GM21423 (cell line): ENCODE measurements around the gene CCL1.
"Not testable (repeated sequence)": the region's sequence is repeated elsewhere in the genome, so short reads cannot be mapped to it uniquely, and the experiment has no call there.

Experiments
- ATAC-seq: cut with Tn5 transposase; IDR thresholded peaks from one replicate; pipeline ENCODE4 v1.9.1; 2021; ENCODE audit warnings: mild to moderate bottlenecking, moderate library complexity; ENCODE audit not compliant: unreplicated experiment

The CCL1 gene

DNA sequence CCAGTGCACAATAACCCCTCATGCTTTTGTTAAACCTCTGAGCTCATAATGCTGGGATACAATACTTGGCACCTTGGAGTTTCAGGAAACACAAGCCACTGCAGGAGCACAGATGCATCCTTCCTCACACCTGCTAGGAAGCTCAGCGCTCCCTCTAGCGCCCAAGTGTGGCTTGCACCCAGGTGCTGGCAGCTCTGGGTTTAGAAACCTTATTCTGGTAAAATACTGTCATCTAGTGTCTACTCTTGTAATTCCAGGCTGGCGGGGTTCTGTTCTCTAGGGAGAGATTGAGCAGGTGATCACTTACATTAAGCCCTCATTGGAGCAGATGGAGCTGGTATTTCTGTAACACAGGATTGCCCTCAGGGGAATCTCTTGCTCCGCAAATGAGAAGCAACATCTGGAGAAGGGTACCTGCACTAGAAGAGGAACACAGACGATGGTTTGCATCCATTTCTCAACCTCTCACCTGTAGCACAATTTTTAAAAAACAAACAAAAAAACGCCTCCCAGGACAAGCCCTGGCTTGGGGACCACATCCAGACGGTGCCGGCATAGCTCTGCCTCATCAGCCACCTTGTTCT lies 1.5 kb downstream of the CCL1 start:
- peak; percentile 85 for ATAC-seq

DNA sequence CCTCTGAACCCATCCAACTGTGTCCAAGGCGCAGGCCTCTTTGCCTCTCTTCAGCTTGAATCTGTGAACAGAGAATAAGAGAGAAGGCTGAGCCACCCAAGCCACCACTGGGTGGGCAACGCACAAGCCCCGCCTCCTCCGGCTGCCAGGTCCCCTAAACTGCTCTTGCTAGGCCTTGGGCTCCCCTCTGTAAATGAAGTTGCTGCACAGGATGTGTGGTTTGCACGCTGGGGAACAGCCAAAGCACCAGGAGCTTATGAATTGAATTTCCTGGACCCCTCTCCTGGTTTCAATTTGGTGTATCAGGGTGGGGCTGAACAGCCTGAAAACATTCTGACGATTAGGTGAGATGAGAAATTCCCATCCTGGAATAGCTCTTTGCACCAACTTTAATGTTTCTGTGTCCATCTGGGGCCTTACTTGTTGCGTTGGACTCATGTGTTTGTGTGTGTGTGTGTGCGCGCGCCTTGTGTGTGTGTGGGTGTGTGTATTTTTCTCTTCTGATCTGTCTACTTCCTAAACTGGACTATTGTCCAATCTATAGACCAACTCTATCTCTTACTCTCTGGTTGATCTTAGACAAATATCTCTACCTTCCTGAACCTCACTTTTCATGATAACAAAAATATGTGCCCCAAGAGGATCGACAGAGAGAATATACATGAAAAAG lies 2.3 kb downstream of the CCL1 start:
- ATAC-seq: no peak

DNA sequence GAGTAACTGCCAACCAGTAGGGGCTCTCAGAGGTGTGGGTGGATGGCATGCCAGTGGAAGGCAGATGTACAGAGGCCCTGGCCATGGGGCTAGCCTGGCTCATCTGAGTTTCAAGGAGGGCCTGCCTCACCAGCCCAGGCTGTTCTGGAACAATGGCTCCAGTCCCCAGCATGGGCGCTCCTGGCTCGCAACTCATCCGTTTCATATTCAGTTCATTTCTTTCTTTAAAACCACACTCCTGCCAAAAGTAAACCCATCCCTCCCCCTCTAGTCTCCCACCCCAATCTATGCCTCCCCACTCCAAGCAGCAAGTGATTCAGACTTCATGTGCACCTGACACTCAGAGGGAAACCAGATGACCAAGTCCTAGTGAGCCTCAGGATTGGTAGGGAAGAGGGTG lies 4.4 kb downstream of the CCL1 start:
- ATAC-seq: no peak

DNA sequence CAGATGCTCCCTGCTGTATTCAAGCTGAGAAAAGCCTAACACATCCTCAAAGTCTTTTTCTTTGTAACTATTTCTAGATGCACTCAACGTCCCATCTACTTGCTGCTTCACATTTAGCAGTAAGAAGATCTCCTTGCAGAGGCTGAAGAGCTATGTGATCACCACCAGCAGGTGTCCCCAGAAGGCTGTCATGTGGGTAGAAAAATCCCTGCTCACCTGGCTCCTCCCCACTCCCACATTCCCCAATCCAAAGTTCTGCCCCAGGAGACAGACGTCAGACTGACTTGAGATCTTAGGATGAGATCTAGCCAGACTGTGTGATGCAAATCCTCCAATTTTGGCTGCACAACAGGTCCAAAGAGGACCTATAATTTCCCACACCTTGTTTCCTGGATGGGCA lies 5.6 kb downstream of the CCL1 start:
- no peak for ATAC-seq

DNA sequence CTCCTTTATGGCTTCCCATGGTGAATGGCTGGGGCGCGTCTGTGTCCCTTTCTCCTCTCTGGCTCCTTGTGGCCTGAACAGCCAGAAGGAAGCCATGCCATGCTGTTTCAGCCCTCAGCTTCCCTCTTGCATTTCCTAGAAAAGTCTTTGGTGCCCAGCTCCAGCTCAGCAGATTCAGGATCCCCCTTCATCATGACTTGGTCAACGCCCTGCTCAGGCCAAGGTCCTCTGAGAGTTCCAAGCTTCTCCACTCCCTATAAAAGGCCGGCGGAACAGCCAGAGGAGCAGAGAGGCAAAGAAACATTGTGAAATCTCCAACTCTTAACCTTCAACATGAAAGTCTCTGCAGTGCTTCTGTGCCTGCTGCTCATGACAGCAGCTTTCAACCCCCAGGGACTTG lies 6.8 kb downstream of the CCL1 start, which contains the start of gene CCL13:
Gene CCL13, plus strand, starts transcription at position 287 of the 400 bp plus-strand sequence. Its CDS starts 47 bp downstream, at position 334.
- ATAC-seq: no peak

DNA sequence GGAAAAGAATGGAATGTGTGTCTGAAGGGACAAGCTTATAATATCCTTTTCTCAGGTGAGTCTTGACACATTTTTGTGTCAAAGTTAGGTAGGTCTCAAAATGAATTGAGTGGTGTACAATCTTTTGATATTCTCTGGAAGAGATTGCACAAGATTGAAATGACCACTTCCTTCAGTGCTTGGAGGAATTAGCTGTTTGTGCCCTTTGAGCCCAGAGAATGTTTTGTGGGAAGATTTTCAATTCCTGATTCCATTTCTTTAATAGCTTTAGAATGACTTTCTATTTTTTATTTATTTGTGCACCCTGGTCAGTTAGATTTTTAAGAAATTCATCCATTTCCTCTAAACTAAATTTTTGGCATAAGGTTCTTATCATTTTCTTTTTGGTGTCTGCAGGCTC lies 8.4 kb downstream of the CCL1 start:
- no peak for ATAC-seq

DNA sequence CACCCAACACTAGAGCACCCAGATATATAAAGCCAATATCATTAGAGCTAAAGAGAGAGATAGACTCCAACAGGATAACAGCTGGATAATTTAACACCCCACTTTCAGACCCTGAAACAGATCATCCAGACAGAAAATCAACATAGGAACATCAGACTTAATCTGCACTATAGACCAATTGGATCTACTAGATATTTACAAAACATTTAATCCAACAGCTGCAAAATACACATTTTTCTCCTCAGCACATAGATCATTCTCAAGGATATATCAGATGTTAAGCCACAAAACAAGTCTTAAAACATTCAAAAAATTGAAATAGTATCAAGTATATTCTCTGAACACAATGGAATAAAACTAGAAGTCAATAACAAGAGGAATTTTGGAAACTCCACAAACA lies 10.8 kb downstream of the CCL1 start:
- no peak for ATAC-seq

DNA sequence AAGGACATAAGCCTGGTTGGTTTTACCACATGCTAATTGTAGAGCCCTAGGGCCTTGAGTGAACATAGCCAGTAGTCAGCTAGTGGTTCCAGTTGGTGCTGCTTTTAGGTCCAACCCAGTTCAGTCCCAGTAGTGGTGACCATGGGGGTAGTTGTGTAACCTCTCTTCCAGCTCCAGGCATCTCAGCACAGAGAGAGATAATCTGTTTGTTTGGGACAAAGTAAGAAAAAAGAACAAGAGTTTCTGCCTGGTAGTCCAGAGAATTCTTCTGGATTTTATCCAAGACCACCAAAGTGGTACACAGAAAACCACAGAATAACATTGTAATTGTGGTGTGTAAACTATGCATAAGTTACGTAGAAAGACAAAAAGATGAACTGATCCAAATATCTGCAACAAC lies 11.9 kb downstream of the CCL1 start:
- ATAC-seq: no peak

DNA sequence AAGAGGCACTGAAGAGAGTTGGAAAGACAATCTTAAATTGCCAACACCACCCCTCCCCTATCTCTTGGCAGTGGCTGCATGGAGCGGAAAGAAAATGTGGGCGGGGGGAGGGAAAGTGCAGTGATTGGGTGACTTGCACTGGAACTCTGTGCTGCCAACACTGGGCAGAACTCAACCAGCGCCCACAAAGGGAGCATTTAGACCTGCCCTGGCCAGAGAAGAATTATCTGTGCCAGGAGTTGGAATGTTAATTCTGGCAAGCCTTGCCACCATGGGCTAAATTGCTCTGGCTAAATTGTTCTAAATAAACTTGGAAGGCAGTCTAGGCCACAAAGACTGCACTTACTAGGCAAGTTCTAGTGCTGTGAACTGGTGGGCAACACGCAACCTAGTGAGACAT lies 13.3 kb downstream of the CCL1 start:
- ATAC-seq: no peak

DNA sequence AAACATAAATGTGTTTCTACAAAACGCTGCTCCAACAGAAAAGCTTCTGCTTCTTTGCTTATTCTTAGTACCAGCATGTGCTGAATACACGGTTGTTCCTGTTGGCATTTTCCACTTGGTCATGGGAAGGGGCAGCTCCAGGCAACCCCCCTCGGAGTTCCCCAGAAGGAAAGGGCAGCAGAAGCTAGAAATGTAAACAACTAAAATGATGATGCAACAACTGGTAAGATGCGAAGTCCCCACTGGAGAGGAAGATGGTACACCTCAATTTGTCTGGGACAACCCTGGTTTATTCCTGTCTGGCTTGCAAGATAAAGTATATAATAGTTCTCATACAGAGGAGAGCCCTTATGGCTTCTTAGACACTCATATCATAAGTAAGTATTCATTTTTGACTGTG lies 16.0 kb downstream of the CCL1 start:
- ATAC-seq: no peak

DNA sequence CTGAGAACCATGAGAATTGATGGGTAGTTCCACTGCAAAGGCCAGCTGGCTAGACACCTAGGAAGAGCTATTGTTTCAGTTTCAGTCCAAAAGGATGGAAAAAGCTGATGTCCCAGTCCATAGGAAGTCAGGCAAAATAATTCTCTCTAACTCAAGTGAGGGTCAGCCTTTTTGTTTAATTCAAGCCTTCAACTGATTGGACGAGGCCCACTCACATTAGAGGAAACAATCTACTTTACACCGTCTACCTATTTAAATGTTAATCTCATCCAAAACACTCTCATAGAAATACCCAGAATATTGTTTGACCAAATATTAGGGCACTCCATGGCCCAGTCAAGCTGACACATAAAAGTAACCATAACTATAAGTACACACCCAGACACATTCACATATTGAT lies 21.1 kb downstream of the CCL1 start:
- ATAC-seq: no peak

DNA sequence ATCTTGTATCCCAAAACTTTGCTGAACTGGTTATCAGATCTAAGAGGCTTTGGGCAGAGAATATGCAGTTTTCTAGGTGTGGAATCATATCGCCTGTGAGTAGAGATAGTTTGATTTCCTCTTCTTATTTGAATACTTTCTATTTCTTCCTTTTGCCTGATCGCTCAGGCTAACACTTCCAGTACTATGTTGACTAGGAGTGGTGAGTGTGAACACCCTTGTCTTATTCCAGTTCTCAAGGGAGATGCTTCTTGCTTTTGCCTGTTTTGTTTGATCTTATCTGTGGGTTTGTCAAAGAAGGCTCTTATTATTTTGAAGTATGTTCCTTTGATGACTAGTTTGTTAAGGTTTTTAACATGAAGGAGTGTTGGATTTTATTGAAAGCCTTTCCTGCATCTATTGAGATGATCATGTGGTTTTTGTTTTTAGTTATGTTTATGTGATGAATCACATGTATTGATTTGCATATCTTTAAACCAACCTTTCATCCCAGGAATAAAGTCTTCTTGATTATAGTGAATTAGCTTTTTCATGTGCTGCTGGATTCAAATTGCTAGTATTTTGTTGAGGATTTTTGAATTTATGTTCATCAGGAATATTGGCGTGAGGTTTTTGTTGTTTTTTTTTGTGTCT lies 23.8 kb downstream of the CCL1 start:
- no peak for ATAC-seq

DNA sequence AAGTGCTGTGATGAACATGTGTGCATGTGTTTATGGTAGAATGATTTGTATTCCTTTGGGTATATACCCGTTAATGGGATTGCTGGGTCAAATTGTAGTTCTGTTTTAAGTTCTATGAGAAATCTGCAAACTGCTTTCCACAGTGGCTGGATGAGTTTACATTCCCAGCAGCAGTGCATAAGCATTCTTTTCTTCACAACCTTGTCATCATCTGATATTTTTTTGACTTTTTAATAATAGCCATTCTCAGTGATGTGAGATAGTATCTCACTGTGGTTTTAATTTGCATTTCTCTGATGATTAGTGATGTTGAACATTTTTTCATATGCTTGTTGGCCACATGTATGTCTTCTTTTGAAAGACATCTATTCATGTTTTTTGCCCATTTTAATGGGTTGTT lies 25.3 kb downstream of the CCL1 start:
- no peak for ATAC-seq

DNA sequence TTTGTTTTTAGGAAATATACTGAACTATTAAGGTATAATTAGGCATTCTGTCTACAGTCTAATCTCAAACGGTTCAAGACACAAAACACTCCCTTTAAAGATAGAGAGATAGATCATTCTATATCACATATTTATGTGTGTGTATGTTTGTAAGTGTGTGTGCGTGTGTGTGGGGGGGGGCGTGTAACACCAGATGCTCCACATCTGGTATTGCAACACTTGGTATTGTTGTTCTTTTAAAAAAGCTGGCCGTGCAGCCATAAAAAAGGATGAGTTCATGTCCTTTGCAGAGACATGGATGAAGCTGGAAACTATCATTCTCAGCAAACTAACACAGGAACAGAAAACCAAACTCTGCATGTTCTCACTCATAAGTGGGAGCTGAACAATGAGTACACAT lies 35.5 kb downstream of the CCL1 start:
- ATAC-seq: not testable (repeated sequence)

DNA sequence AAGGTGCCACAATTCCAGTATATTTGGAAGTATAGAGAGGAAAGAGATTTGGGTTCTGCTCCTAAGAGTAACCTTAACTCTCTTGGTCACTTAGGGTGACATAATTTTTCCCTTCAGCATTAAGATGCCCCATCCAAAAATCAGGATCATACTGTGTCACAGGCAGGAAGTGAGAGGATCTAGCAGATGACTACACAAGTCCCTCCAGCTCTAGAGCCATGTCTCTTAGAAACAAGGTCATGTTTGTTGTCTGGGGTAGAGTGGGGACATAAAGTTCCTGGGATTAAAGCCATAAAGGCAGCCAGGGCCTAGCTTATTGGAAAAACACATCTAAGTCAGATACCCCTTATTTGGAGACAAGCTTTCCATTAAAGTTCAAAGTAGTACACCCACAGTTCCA lies 41.1 kb downstream of the CCL1 start:
- ATAC-seq: no peak

DNA sequence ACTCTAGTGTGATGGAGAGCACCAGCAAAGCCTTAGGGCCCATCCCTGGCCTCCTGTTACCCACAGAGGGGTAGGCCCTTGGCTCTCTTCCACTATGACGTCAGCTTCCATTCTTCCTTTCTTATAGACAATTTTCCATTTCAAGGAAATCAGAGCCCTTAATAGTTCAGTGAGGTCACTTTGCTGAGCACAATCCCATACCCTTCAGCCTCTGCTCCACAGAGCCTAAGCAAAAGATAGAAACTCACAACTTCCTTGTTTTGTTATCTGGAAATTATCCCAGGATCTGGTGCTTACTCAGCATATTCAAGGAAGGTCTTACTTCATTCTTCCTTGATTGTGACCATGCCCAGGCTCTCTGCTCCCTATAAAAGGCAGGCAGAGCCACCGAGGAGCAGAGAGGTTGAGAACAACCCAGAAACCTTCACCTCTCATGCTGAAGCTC lies 44.0 kb downstream of the CCL1 start, which contains the start of gene CCL8:
Gene CCL8, plus strand, starts transcription at position 397 of the 445 bp plus-strand sequence. CDS start 67 bp downstream, outside the sequence.
- ATAC-seq: no peak

DNA sequence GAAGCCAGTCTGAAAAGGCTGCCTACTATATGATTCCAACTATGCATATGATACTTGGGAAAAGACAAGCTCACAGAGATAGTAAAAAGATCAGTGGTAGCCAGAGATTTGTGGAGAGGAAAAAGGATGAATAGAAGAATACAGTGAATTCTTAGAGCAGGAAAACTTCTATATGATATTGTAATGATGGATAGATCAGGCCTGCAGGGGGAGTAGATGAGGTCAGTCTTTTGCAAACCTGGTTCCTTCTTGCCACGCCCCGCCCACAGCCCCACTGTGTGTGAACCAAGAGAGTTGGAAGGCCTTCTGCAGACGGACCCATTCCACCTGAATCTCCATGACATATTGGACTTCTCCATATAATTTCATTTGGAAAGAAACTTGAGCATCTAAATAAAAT lies 44.6 kb downstream of the CCL1 start:
- no peak for ATAC-seq

DNA sequence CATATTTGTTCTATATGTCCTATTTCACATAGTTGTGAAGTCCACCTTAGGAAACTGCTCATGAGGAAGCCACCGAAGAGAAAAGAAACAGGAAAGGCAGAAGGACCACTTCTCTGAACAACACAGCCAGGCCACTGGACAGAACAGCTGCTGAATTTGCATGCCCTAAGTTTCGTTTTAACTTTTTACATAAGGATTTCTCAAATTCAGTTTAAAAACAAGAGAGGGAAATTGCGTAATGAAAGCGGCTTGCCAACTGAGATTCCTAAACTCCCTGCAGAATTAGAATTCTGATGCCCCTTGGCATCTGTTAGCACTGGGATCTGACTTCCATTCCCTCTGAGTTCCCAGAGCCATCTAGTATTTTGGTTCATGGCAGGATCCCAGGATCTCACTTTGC lies 48.8 kb downstream of the CCL1 start:
- no peak for ATAC-seq

DNA sequence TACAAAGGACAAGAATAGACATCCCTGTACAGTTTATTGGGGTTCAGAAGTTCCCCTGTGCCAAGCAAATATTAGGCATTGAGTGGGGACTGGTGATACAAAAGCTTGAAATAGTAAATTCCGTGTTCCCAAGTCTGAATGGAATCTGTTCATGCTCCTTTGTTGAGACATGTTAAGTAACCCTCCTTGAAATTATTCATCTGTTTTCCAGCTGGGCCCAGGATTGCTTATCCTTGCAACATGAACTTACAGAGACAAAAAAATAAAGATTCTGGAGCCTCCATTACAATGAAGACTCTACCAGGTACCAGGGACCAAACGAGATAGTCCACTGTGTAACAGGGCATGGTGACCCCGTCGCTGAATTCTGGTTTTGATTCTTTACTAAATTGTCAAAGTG lies 49.9 kb downstream of the CCL1 start:
- ATAC-seq: no peak

DNA sequence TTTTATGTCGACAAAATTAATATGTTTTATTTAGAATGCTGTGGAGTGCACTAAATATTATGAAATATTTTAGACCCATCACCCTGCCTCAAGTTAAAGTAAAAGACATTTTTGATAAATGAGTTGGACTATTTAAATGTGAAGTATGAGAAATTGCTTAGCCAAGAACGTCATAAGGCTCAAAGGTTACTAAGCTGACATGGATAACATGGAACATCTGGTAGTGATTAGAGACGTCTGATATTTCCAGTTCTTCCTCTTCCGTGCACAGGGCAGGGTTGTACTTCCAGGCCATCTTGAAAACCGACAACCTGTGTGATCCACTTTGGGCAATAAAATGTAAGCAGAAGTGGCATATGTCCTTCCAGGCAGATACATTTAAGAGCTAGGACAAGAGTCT lies 51.0 kb downstream of the CCL1 start:
- no peak for ATAC-seq

DNA sequence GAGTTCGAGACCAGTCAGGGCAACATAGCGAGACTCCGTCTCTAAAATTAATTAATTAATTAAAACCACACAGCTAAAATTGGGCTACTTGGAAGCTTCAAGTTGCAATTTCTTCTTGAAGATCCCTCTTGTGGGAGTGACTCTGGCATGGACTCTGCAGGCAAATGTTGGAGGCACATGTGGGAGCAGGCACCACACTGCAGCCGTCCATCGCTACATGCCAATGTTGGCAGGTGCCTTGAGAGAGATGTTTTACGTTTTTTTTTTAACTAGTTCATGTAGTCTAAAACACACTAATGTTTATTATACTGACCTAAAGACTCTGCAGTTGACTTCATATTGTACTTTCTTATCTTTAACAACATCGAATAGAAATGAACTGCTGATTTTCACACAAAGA lies 51.7 kb downstream of the CCL1 start:
- no peak for ATAC-seq
